Fibroblast of mammary gland (primary cell): ENCODE data around the gene ATP11A.

Experiments used
- DNase-seq: peaks from one replicate; pipeline ENCODE4 v3.0.0-alpha.2; 2010; ENCODE audit warnings: low read depth
- H3K4me3 ChIP-seq: 2 replicates; pipeline ENCODE4 v1.5.1; 2011; ENCODE audit warnings: low read depth, mild to moderate bottlenecking, low read length, moderate library complexity; ENCODE audit not compliant: control insufficient read depth
- TF ChIP-seq, protein P1 (sequence below): conservative IDR thresholded peaks from 2 replicates; pipeline ENCODE4 v1.5.1; 2011; ENCODE audit warnings: low read depth, low read length, inconsistent platforms; ENCODE audit not compliant: control insufficient read depth, insufficient read depth

ATP11A gene

DNA sequence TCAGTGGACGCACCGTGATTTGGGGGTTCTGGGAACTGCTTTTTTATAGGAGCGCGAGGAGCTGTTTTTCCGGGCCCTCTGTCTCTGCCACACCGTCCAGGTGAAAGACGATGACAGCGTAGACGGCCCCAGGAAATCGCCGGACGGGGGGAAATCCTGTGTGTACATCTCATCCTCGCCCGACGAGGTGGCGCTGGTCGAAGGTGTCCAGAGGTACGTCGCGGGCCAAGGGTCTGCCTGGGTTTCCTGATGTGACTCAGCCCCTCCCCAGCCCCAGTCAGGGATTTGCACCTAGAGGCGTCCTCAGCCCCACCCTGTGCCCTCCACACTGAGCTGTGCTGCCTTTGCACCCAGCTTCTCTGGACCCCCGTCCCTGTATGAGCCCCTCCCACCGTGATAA, 143.0 kb downstream of the ATP11A start:
- TF ChIP-seq, protein P1, sequence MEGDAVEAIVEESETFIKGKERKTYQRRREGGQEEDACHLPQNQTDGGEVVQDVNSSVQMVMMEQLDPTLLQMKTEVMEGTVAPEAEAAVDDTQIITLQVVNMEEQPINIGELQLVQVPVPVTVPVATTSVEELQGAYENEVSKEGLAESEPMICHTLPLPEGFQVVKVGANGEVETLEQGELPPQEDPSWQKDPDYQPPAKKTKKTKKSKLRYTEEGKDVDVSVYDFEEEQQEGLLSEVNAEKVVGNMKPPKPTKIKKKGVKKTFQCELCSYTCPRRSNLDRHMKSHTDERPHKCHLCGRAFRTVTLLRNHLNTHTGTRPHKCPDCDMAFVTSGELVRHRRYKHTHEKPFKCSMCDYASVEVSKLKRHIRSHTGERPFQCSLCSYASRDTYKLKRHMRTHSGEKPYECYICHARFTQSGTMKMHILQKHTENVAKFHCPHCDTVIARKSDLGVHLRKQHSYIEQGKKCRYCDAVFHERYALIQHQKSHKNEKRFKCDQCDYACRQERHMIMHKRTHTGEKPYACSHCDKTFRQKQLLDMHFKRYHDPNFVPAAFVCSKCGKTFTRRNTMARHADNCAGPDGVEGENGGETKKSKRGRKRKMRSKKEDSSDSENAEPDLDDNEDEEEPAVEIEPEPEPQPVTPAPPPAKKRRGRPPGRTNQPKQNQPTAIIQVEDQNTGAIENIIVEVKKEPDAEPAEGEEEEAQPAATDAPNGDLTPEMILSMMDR: no peak
- DNase-seq: no peak
- H3K4me3 ChIP-seq: no peak overlapping the region

DNA sequence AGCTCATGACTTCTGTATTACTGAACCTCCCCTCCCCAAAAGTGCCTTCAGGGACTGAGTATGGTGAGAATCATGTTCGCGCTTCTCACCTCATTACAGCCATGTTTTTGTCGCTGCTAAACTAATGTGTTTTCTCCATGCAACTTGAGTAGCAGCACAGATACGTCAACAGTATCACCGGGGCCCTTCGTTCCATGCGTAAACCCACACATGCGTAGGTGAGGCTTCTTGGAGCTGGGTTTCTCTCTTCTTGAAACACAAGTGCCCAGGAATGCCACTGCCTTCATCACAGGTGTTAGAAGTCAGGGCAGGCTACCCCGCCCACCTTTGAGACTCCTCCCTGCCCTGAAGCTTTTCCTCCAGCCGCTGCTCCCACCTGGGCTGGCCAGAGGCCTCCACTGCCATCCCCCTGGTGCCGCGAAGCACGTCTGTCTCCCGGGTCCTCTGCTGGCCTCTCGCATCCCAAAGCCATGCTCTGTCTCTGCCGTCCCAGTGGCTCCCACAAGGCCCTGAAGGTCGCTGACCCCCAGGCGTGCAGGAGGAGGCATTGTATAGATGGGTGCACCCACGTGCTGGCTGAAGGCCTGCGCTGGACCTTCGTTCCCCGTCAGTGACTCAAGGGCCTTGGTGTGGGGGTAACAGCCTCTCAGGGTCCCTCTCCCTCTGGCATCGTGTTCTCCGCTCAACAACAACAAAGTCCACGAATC, 143.9 kb downstream of the ATP11A start:
- no peak overlapping the region for H3K4me3 ChIP-seq
- TF ChIP-seq, protein P1: no peak
- no peak for DNase-seq

GRCh38 chr13:112835344-112835743, 145.5 kb downstream of the ATP11A start:
- TF ChIP-seq, protein P1: no peak
- no peak for DNase-seq
- no peak overlapping the region for H3K4me3 ChIP-seq

GRCh38 chr13:112835796-112836195, 146.0 kb downstream of the ATP11A start:
- TF ChIP-seq, protein P1: no peak
- H3K4me3 ChIP-seq: no peak overlapping the region
- DNase-seq: no peak

DNA sequence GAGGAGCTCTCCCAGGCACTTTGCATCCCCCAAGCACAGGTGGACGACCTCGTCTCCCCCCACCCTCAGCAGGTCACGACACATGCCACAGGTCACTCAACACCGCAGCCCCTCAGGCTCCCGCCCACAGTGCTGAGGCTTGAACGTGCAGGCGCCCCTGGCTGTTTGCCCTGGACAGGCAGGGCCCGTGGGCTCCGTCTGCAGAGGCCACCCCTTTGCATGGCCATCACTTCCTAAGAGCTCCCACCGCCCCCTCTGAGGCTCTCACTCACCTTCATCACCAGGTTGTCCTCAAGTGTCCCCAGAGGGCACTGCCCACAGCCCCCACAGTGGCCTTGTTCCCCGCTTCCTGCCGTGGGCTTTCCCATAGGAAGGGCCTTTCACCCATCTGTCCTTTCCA, 147.1 kb downstream of the ATP11A start:
- no peak overlapping the region for H3K4me3 ChIP-seq
- no peak for DNase-seq
- TF ChIP-seq, protein P1: no peak

- DNase-seq: peak; percentile 19
- TF ChIP-seq, protein P1: no peak
Measured at GRCh38 chr13:112837371-112838037, 147.7 kb downstream of the ATP11A start.

More at GRCh38 chr13:112837371-112838037, 147.7 kb downstream of the ATP11A start:
- no peak overlapping the region for H3K4me3 ChIP-seq
